ENCODE data around the gene KCNQ1. TPM values are rescaled to one million over a fixed set of nuclear protein-coding genes. Genes with fewer than 3 reads are reported as not detected.

KCNQ1 gene
- total RNA-seq, 1 experiment from 2014 or later, result 2.3 TPM

GRCh38 chr11:2742201-2742600 lies 297.4 kb downstream of the KCNQ1 start:
- H3K18ac ChIP-seq (ENCODE audit: insufficient read length, low read depth, low read length), result no peak overlapping the region
- no peaks in the 10 kb centered on the region for H3K9me3 ChIP-seq (ENCODE audit: control insufficient read depth, low read depth, low read length)
- H4K91ac ChIP-seq (ENCODE audit: insufficient read length, low read depth, low read length), result no peak overlapping the region
- no peak overlapping the region for H4K8ac ChIP-seq (replicated peaks; ENCODE audit: insufficient read length, low read depth, low read length)
- no peaks in the 10 kb centered on the region; a peak in 2 of 7 replicates for H3K36me3 Mint-ChIP-seq (ENCODE audit: insufficient read depth in 1 of 3, low read depth in 3 of 3)
- H3K4me3 Mint-ChIP-seq, result no peak overlapping the region
- no peak overlapping the region for H2BK120ac ChIP-seq (ENCODE audit: low read depth, low read length, poor library complexity, severe bottlenecking)
- no peak overlapping the region for H3K4ac ChIP-seq (ENCODE audit: low read depth, low read length)
- H3K23me2 ChIP-seq (ENCODE audit: insufficient read length, low read depth, low read length, poor library complexity, severe bottlenecking), result no peaks in the 10 kb centered on the region
- no peak overlapping the region for H3T11ph ChIP-seq (ENCODE audit: low read length)
- H3K4me1 ChIP-seq (ENCODE audit: insufficient read depth, low read length), result no peaks in the 10 kb centered on the region
- no peaks in the 10 kb centered on the region for H4K20me1 ChIP-seq (ENCODE audit: control insufficient read depth, insufficient read depth, insufficient read length)
- H2AK5ac ChIP-seq (ENCODE audit: insufficient read length, low read length), result no peak overlapping the region
- H2BK20ac ChIP-seq (ENCODE audit: low read depth, low read length, poor library complexity, severe bottlenecking), result no peak overlapping the region
- H2AFZ ChIP-seq (ENCODE audit: low read length), result no peak overlapping the region
- H3K4me1 Mint-ChIP-seq, result peaks cover 0 to 8% of the 10 kb centered on the region in 2 experiments; a peak in 2 of 4 replicates
- no CpG with 5 or more reads among the region's 5 CpGs for WGBS (ENCODE audit: extremely low coverage, insufficient read length, low lambda C conversion rate)
- no peak overlapping the region for H4K5ac ChIP-seq (ENCODE audit: insufficient read length, low read depth, low read length)
- no peak overlapping the region for H2BK5ac ChIP-seq (ENCODE audit: insufficient read length, low read length)
- no peak overlapping the region for H3K56ac ChIP-seq (ENCODE audit: insufficient read length, low read depth, low read length)
- DNase-seq, result no peak
- no peak overlapping the region for H3K14ac ChIP-seq (ENCODE audit: insufficient read depth, low read length)
- no peak overlapping the region for H3K27ac ChIP-seq (ENCODE audit: insufficient read length, low read depth, low read length)
- H2BK12ac ChIP-seq (ENCODE audit: insufficient read length, low read depth, low read length), result no peak overlapping the region
- H3K27me3 ChIP-seq (ENCODE audit: insufficient read depth, low read length), result no peaks in the 10 kb centered on the region; the same call in 1 of the 2 replicates
- H2BK15ac ChIP-seq (ENCODE audit: low read depth, low read length), result no peak overlapping the region
- no peak overlapping the region for H3K9ac ChIP-seq (ENCODE audit: extremely low read depth, insufficient read length, low read length)
- no peak overlapping the region for H3K4me2 ChIP-seq (ENCODE audit: insufficient read depth, insufficient read length, low read length)
- H3K79me1 ChIP-seq (ENCODE audit: insufficient read depth, low read depth, low read length, poor library complexity, severe bottlenecking), result no peaks in the 10 kb centered on the region
- H3K79me2 ChIP-seq (ENCODE audit: insufficient read depth, low read length), result no peaks in the 10 kb centered on the region
- no peak overlapping the region for H3K27ac Mint-ChIP-seq
- H3K9me3 Mint-ChIP-seq, result peaks cover 2 to 3% of the 10 kb centered on the region in 2 experiments; a peak in 3 of 5 replicates
- TF ChIP-seq CTCF (conservative IDR thresholded peaks at IDR 0.05), result no peak
- H3K27me3 Mint-ChIP-seq (ENCODE audit: low read depth), result peaks cover 90% of the 10 kb centered on the region
- no peak overlapping the region for H3K23ac ChIP-seq (ENCODE audit: insufficient read length, low read depth, low read length)

Data from H9 (cell line).